Neural progenitor cell (in vitro differentiated cells): ENCODE data around the gene DHDH.

Source experiments
- EZH2 ChIP-seq: fragments of 200-600 bp; sonication (generic); IDR thresholded peaks from 2 replicates; pipeline ENCODE4 v1.6.1; 2017; ENCODE audit warnings: antibody characterized with exemption, mild to moderate bottlenecking, moderate library complexity
- EZH2phosphoT487 ChIP-seq: fragments of 200-600 bp; sonication (generic); IDR thresholded peaks from 2 replicates; pipeline ENCODE4 v1.6.1; 2017; ENCODE audit warnings: antibody characterized with exemption
- TF ChIP-seq, protein P1 (sequence below): fragments of 200-600 bp; sonication (generic); IDR thresholded peaks from 2 replicates; pipeline ENCODE4 v1.5.1; 2017; ENCODE audit warnings: antibody characterized with exemption, mild to moderate bottlenecking

DNA sequence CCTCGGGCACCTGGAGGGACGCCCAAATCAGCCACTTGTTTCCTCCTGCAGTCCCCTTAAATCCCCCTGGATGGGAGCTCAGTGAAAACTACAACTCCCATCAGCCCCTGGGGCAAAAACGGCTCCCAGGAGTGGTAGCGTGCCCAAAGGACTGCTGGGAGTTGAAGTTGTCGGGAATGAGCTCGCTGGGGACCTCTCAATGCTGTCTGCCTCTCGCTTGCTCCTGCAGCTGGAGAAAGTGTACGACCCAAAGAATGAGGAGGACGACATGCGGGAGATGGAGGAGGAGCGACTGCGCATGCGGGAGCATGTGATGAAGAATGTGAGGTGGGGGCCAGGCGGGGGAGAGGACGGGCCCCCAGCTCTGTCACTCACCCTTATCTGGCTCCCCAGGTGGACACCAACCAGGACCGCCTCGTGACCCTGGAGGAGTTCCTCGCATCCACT, 14.7 kb upstream of the DHDH start:
- TF ChIP-seq, protein P1, sequence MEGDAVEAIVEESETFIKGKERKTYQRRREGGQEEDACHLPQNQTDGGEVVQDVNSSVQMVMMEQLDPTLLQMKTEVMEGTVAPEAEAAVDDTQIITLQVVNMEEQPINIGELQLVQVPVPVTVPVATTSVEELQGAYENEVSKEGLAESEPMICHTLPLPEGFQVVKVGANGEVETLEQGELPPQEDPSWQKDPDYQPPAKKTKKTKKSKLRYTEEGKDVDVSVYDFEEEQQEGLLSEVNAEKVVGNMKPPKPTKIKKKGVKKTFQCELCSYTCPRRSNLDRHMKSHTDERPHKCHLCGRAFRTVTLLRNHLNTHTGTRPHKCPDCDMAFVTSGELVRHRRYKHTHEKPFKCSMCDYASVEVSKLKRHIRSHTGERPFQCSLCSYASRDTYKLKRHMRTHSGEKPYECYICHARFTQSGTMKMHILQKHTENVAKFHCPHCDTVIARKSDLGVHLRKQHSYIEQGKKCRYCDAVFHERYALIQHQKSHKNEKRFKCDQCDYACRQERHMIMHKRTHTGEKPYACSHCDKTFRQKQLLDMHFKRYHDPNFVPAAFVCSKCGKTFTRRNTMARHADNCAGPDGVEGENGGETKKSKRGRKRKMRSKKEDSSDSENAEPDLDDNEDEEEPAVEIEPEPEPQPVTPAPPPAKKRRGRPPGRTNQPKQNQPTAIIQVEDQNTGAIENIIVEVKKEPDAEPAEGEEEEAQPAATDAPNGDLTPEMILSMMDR, result no peak
- TF ChIP-seq EZH2, result no peak
- no peak for TF ChIP-seq EZH2phosphoT487
